Psoas muscle (tissue), 8 donors: ENCODE data around the gene NFS1. TPM values are rescaled to one million over a fixed set of nuclear protein-coding genes. Genes with fewer than 3 reads are reported as not detected.

Source experiments
- ATAC-seq, 4 donors: fragments of 200-7000 bp; cut with Tn5 transposase; one replicate each; pipeline ENCODE4 v1.9.1; 2020; ENCODE audit warnings: moderate library complexity in 3 of 4, mild to moderate bottlenecking in 2 of 4
- DNase-seq, 2 donors: peaks; one replicate each; pipeline ENCODE4 v3.0.0-alpha.2; 2020
- H3K27ac ChIP-seq: fragments of 200-600 bp; one replicate; pipeline ENCODE4 v1.8.0; 2022
- H3K27me3 ChIP-seq, 3 donors: fragments of 200-600 bp in 1 of 3; one replicate each; pipeline versions ENCODE4 v1.6.1 to v1.8.0; 2013 to 2022; ENCODE audit warnings: low read length in 2 of 3, mild to moderate bottlenecking in 2 of 3, moderate library complexity in 1 of 3; ENCODE audit not compliant: insufficient read depth in 3 of 3
- H3K36me3 ChIP-seq, 2 donors: fragments of 200-600 bp in 1 of 2; one replicate each; pipeline versions ENCODE4 v1.6.1 to v1.8.0; 2013 to 2022; ENCODE audit warnings: low read depth in 1 of 2, mild to moderate bottlenecking in 1 of 2, moderate library complexity in 1 of 2; ENCODE audit not compliant: insufficient read depth in 1 of 2
- H3K4me1 ChIP-seq: fragments of 200-600 bp; one replicate; pipeline ENCODE4 v1.8.0; 2022
- H3K4me3 ChIP-seq: fragments of 200-600 bp; one replicate; pipeline ENCODE4 v1.8.0; 2022; ENCODE audit warnings: mild to moderate bottlenecking
- H3K9me3 ChIP-seq: fragments of 200-600 bp; one replicate; pipeline ENCODE4 v1.8.0; 2022
- WGBS, 3 donors: extraction: QIAGEN DNeasy Blood & Tissue Kit; methylation state at CpG; one replicate each; pipeline versions ENCODE4 v1.1.6 to v1.1.7; 2013; 5-methylcytosine and 5-hydroxymethylcytosine counted together
- intact Hi-C, 2 donors: fragments of 100-400 bp; cut with DNase I; formaldehyde crosslinking; loops; one replicate each; pipeline versions ENCODE4 v1.11.0 to v1.14.2; 2022
- polyA plus RNA-seq, 3 donors: library from polyadenylated mRNA; stranded (reverse); fragments of 200-250 nt; gene quantifications; one replicate each; pipeline ENCODE4 v1.2.3, GENCODE V29; 2013
- total RNA-seq, 4 donors: library from RNA; stranded (reverse); fragmentation: NEBNext Ultra II Directional in 2 of 4; extraction: Animal tissue kit (Norgen Biotek cat#: 25700) in 2 of 4; gene quantifications; one replicate each; pipeline versions ENCODE4 v1.2.1 to v1.2.4, GENCODE V29; 2021 to 2023
- TF ChIP-seq, protein P1 (sequence below): fragments of 200-600 bp; IDR thresholded peaks from one replicate; pipeline ENCODE4 v1.8.0; 2022; ENCODE audit warnings: antibody characterized with exemption
- donor health status: healthy with polysubstance abuse.
- donor health status: DM: no; HTN: no; CAD: no; lungs with moderate emphysema.
- donor health status: Bipolar disorder and iron deficiency.
- donor health status: healthy.
- donor health status: DM: yes; HTN: yes; CAD: no.
- donor health status: DM: no; HTN: no; CAD: no.
- donor health status: DM: no; HTN: no; CAD: no.
- donor health status: DM: yes; HTN: yes; CAD: no.

The NFS1 gene
- total and polyA plus RNA-seq, 7 donors: 19.8 to 45.0 (median 35.2) TPM

DNA sequence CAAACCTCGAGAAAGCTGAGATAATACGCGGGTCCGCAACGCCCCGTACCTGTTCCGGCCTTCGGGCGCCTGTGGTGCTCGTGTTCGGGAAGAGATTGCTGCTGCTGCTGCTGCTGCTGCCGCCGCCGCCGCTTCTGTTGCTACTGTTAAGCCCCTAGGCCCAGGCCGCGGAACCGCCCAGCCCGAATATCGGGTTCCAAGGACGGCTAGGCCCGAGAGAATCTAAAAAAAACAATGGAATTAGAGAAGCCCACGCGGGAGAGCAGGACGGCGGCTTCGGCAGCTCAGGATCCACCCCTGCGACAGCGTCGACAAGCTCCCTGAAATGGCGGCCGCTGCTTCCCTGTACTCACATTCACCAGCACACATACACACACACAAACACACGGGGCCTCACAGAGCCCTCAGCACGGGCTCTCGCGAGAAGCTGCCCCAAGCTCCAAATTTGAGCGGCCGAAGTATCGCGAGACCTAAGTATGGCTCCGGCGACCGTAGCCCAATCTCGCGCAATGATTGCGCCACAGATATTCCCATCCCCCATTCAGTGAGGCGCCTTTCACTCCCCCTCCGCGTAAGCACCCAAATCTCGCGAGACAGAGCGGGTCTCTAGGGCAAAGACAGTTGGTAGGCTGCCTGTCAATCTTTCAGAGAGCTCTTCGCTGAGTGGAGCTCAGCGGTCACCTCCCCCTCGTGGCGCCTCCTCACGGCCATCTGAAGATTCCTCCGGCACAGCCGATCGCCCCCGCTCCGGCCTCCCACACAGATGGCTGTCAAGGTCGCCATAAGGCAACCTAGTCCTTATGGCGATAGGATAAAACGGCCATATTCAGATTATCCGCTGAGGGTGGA is 43.0 kb upstream of the NFS1 start, which contains the start of gene RBM39:
Gene RBM39, minus strand, starts transcription at position 369 of the 849 bp plus-strand sequence. CDS start 1,386 bp downstream, outside the sequence.
- ATAC-seq (peak; percentile 92 to 94 (median 94)), DNase-seq (peak; percentile 99 to 100)
- Histone ChIP-seq H3K27me3 (no peaks in the 10 kb centered on the region), H3K4me3 (peak within 1 kb of the TSS; percentile 94), H3K27ac (peak within 1 kb of the TSS; percentile 95), H3K36me3 (peaks cover 7 to 38% of the 10 kb centered on the region in 2 donors), H3K9me3 (no peaks in the 10 kb centered on the region), H3K4me1 (peaks cover 36% of the 10 kb centered on the region)
- TF ChIP-seq, protein P1, sequence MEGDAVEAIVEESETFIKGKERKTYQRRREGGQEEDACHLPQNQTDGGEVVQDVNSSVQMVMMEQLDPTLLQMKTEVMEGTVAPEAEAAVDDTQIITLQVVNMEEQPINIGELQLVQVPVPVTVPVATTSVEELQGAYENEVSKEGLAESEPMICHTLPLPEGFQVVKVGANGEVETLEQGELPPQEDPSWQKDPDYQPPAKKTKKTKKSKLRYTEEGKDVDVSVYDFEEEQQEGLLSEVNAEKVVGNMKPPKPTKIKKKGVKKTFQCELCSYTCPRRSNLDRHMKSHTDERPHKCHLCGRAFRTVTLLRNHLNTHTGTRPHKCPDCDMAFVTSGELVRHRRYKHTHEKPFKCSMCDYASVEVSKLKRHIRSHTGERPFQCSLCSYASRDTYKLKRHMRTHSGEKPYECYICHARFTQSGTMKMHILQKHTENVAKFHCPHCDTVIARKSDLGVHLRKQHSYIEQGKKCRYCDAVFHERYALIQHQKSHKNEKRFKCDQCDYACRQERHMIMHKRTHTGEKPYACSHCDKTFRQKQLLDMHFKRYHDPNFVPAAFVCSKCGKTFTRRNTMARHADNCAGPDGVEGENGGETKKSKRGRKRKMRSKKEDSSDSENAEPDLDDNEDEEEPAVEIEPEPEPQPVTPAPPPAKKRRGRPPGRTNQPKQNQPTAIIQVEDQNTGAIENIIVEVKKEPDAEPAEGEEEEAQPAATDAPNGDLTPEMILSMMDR: peak; percentile 41
- intact Hi-C loops: loop anchor here (1.0 to 5.0 kb wide), 2 partner anchors 26 to 140 kb away; no protein-coding TSS in a partner anchor
- WGBS, 3 donors: 0 to 1% (median 0%) methylated on average over 66 of the region's 66 CpGs

DNA sequence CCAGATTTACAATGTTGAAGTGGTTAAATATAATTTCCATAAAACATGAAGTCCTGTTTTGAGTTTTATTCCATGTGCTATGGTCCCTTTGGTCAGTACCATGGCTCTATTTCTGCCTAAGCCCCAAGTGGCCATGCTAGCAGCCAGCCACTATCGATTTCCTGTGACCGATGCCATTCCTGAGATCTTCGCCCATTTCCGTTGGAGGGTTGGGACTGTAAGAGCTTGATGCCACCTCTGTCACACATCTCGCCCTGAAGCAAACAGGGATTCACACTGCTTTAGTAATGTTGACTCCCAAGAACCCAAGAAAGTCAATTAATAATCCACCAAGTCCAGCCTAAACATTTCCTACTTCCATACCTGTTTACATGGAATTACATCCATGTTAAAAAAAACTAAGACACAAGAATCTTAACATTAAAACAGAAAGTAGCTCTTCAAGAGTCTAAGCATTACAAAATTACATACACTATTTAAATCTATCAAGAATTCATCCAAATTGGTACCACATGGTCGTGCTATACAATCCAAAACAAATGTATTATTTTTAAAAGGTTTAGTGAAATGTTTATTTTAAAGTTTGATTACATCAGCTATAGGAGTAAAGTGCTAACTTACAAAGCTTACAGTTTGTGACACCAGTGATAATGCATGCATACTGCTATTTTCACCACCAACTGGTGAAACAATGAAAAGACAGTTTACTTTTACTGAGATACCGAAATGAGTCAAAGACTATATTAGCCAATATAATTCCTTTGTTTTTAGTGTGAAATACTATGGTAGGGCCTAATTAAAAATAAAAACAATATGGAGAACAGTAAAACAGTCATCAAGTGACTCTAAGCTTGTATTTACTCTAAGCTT is 40.4 kb upstream of the NFS1 start:
- Histone ChIP-seq H3K4me1 (peaks cover 62% of the 10 kb centered on the region), H3K27me3 (no peaks in the 10 kb centered on the region), H3K27ac (peak overlapping the region; percentile 95), H3K9me3 (no peaks in the 10 kb centered on the region), H3K36me3 (peaks cover 8 to 64% of the 10 kb centered on the region in 2 donors), H3K4me3 (peak overlapping the region; percentile 94)
- no peak for ATAC-seq
- 15 to 40% (median 17%) methylated on average over 7 of the region's 7 CpGs for WGBS, 3 donors
- intact Hi-C loops: loop anchor here (5.0 kb wide), 2 partner anchors 37 to 143 kb away; no protein-coding TSS in a partner anchor
- no peak for DNase-seq
- TF ChIP-seq, protein P1: peak; percentile 17

DNA sequence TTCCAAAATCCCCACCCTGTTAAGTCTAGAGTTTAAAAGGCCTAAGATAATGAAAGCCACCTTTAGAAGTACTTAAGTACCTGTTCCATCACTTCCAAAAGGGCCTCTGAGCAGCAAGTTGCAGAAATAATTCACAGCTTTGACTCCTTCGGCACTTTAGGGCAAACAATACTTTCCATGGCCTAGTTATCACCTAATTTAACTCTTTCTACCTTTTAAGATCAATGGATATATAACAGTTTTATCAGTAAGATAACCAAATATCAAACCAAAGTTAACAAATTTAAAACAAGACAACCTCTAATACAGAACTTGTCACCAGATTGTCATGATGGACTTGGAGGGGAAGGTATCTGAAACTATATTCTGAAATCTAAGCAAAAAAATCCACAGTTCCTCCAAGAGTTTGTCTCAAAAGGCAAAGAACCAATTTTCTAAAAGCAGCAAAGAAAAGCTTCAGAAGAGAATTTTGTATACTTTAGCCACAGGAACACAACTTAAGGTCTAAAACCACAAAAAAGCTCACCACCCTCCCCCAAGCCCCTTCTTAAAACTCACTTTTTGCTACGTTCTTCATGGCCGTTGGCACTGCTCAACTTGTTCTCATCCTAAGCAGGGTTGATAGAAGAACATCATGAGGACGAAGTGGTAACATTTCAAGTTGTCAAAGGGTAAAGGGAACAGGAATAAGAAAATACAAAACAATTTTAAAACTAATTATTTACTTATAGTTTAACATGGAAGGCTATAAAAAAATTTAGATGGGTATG is 39.4 kb upstream of the NFS1 start:
- TF ChIP-seq, protein P1: no peak
- Histone ChIP-seq H3K4me1 (peaks cover 69% of the 10 kb centered on the region), H3K9me3 (no peaks in the 10 kb centered on the region), H3K36me3 (peaks cover 11 to 73% of the 10 kb centered on the region in 2 donors), H3K4me3 (peak overlapping the region; percentile 94), H3K27ac (peak overlapping the region; percentile 95), H3K27me3 (no peaks in the 10 kb centered on the region)
- WGBS, 3 donors: 37 to 63% (median 44%) methylated on average over 4 of the region's 4 CpGs
- ATAC-seq (no peak), DNase-seq (no peak)
- intact Hi-C loops: loop anchor here in 1 of 2 donors (5.0 kb wide), 1 partner anchor 36 kb away; no protein-coding TSS in a partner anchor

DNA sequence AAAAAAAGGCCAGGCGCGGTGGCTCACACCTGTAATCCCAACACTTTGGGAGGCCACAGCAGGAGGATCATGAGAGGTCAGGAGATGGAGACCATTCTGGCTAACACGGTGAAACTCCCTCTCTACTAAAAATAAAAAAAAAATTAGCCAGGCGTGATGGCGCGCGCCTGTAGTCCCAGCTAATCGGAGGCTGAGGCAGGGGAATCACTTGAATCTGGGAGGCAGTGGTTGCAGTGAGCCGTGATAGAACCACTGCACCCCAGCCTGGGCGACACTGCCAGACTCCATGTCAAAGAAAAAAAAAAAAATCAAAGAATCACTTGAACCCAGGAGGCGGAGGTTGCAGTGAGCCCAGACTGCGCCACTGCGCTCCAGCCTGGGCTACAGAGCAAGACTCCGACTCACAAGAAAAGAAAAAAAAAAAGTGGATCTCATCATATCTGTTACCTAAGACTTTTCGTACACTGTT is 38.7 kb upstream of the NFS1 start:
- 90 to 96% (median 95%) methylated on average over 15 of the region's 15 CpGs for WGBS, 3 donors
- Histone ChIP-seq H3K9me3 (no peaks in the 10 kb centered on the region), H3K27ac (no peak overlapping the region), H3K4me1 (peaks cover 66% of the 10 kb centered on the region), H3K27me3 (no peaks in the 10 kb centered on the region), H3K4me3 (peak overlapping the region; percentile 94), H3K36me3 (peaks cover 11 to 80% of the 10 kb centered on the region in 2 donors)
- TF ChIP-seq, protein P1: no peak
- DNase-seq (no peak), ATAC-seq (no peak)
- intact Hi-C loops: loop anchor here in 1 of 2 donors (5.0 kb wide), 1 partner anchor 36 kb away; no protein-coding TSS in a partner anchor
